Neural progenitor cell (in vitro differentiated cells): ENCODE results near the gene AKAP9.

ENCODE experiments used
- EZH2 ChIP-seq: fragments of 200-600 bp; sonication (generic); IDR thresholded peaks from 2 replicates; pipeline ENCODE4 v1.6.1; 2017; ENCODE audit warnings: antibody characterized with exemption, mild to moderate bottlenecking, moderate library complexity
- TF ChIP-seq, protein P1 (sequence below): fragments of 200-600 bp; sonication (generic); IDR thresholded peaks from 2 replicates; pipeline ENCODE4 v1.5.1; 2017; ENCODE audit warnings: antibody characterized with exemption, mild to moderate bottlenecking

GRCh38 chr7:92149736-92150239 is 209.1 kb downstream of the AKAP9 start:
- TF ChIP-seq, protein P1, sequence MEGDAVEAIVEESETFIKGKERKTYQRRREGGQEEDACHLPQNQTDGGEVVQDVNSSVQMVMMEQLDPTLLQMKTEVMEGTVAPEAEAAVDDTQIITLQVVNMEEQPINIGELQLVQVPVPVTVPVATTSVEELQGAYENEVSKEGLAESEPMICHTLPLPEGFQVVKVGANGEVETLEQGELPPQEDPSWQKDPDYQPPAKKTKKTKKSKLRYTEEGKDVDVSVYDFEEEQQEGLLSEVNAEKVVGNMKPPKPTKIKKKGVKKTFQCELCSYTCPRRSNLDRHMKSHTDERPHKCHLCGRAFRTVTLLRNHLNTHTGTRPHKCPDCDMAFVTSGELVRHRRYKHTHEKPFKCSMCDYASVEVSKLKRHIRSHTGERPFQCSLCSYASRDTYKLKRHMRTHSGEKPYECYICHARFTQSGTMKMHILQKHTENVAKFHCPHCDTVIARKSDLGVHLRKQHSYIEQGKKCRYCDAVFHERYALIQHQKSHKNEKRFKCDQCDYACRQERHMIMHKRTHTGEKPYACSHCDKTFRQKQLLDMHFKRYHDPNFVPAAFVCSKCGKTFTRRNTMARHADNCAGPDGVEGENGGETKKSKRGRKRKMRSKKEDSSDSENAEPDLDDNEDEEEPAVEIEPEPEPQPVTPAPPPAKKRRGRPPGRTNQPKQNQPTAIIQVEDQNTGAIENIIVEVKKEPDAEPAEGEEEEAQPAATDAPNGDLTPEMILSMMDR, result no peak
- TF ChIP-seq EZH2, result no peak
